AG04449 (cell line): ENCODE measurements around the gene POT1.
"Not testable (repeated sequence)": the region's sequence is repeated elsewhere in the genome, so short reads cannot be mapped to it uniquely, and the experiment has no call there.

Experiments
- CTCF ChIA-PET: fragments of 350-600 bp; formaldehyde crosslinking; extraction: SDS; loops from one replicate; lab custom pipeline; 2021; ENCODE audit warnings: antibody characterized with exemption; lab: Yijun Ruan, JAX
- POLR2A ChIA-PET: fragments of 400-600, 350-600 bp; formaldehyde crosslinking; extraction: SDS; loops from one replicate; lab custom pipeline; 2020; ENCODE audit warnings: antibody characterized with exemption, inconsistent platforms; lab: Yijun Ruan, JAX
- DNase-seq: peaks from one replicate; pipeline ENCODE4 v3.0.0-alpha.2; 2010; ENCODE audit warnings: low read depth, low spot score
- H3K4me3 ChIP-seq: 2 replicates; pipeline ENCODE4 v1.5.1; 2011; ENCODE audit warnings: low read depth, mild to moderate bottlenecking, control low read depth, low read length
- CTCF ChIP-seq: IDR thresholded peaks from one replicate; pipeline ENCODE4 v1.5.1; 2011; ENCODE audit warnings: mild to moderate bottlenecking, moderate library complexity, low read length, control low read depth, inconsistent platforms; ENCODE audit not compliant: insufficient read depth; ENCODE audit errors: missing control alignments

The POT1 gene, protein sequence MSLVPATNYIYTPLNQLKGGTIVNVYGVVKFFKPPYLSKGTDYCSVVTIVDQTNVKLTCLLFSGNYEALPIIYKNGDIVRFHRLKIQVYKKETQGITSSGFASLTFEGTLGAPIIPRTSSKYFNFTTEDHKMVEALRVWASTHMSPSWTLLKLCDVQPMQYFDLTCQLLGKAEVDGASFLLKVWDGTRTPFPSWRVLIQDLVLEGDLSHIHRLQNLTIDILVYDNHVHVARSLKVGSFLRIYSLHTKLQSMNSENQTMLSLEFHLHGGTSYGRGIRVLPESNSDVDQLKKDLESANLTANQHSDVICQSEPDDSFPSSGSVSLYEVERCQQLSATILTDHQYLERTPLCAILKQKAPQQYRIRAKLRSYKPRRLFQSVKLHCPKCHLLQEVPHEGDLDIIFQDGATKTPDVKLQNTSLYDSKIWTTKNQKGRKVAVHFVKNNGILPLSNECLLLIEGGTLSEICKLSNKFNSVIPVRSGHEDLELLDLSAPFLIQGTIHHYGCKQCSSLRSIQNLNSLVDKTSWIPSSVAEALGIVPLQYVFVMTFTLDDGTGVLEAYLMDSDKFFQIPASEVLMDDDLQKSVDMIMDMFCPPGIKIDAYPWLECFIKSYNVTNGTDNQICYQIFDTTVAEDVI

DNA sequence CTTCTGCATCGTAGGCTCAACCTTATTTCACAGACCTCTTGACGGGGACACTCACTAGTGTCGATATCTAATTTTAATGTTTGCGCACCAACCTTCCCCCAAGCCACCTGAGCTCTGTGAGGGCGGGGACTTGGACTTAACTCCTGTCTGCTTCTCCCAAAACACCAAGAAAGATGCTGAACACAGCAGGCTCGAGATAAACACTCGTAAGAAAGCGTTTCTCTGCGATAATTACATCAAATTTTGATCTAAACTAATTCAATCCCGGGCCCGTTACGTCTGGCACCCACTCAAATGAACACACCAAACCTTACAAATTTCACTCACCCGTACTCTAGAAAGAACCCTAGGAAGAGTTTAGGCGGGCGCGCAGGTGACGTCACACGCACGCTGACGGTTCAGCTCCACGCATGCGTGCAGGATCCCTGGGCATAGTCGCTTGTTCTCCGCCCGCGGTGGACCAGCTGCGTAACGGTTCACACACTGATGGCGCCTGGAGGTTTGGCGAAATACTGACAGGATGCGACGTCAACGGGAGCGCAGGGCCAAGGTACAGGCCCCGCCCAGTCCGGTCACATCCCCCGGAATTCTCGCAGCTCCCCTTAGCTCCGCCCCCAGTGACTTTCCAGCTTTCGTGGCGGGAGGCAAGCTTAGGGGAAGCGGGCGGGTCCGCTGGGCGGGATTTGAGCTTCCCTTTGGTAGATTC is at the start of gene POT1:
Gene POT1, minus strand, starts transcription at position 359 of the 706 bp plus-strand sequence. CDS start 32,652 bp downstream, outside the sequence.
- peak within 1 kb of the TSS; percentile 67 for H3K4me3 ChIP-seq
- TF ChIP-seq CTCF = no peak
- ChIA-PET POLR2A (no interaction called here), CTCF (no interaction called here)
- DNase-seq = peak; percentile 95

DNA sequence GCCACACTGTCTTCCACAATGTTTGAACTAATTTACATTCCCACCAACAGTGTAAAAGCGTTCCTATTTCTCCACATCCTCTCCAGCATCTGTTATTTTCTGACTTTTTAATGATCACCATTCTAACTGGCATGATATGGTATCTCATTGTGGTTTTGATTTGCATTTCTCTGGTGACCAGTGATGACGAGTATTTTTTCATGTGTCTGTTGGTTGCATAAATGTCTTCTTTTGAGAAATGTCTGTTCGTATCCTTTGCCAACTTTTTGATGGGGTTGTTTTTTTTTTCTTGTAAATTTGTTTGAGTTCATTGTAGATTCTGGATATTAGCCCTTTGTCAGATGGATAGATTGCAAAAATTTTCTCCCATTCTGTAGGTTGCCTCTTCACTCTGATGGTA is 45.5 kb upstream of the POT1 start:
- CTCF ChIA-PET, POLR2A ChIA-PET, H3K4me3 ChIP-seq, DNase-seq: not testable (repeated sequence)

DNA sequence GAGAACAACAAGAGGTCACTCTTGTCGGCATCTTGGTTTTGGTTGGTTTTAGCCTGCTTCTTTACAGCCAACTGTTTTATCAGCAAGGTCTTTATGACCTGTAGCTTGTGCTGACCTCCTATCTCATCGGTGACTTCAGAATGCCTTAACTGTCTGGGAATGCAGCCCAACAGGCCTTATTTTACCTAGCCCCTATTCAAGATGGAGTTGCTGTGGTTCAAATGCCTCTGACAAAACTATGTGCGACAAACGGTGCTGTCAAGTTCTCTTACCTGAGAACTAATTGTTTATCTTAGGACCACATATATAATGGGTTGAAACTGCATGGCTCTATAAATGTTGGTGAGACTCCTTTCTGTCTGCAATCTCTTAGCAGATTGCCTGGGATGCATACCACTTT is 35.9 kb upstream of the POT1 start:
- CTCF ChIA-PET = no interaction called here

GRCh38 chr7:124959676-124960075 is 30.1 kb upstream of the POT1 start:
- ChIA-PET CTCF (no interaction called here), POLR2A (no interaction called here)
- TF ChIP-seq CTCF = no peak
- H3K4me3 ChIP-seq = no peak overlapping the region
- no peak for DNase-seq

More for the DNA sequence above, 35.9 kb upstream of the POT1 start:
- no peak for DNase-seq
- no peak for TF ChIP-seq CTCF
- POLR2A ChIA-PET = no interaction called here
- no peak overlapping the region for H3K4me3 ChIP-seq

DNA sequence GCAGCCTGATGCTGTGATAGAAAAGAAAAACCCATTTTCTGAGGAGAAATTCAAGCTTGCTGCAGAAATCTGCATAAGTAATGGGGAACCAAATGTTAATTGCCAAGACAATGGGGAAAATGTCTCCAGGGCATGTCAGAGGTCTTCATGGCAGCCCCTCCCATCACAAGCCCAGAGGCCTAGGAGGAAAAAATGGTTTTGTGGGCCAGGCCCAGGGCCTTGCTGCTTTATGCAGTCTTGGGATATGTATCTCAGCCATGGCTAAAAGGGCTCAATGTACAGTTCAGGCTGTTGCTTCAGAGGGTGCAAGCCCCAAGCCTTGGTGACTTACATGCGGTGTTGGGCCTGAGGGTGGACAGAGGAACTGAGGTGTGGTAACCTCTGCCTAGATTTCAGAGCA is 28.3 kb upstream of the POT1 start:
- H3K4me3 ChIP-seq, POLR2A ChIA-PET, CTCF ChIA-PET, DNase-seq: not testable (repeated sequence)

- DNase-seq = no peak
- ChIA-PET CTCF (no interaction called here), POLR2A (no interaction called here)
- H3K4me3 ChIP-seq = no peak overlapping the region
- no peak for TF ChIP-seq CTCF
Observed at GRCh38 chr7:124956160-124956559, 26.5 kb upstream of the POT1 start.

GRCh38 chr7:124954790-124955189 is 25.2 kb upstream of the POT1 start:
- no peak for TF ChIP-seq CTCF
- ChIA-PET CTCF (interaction anchor here (0.5 kb wide), 1 partner anchor 1770 kb away, joined by 3 read pairs; no protein-coding TSS in a partner anchor), POLR2A (no interaction called here)
- no peak for DNase-seq
- no peak overlapping the region for H3K4me3 ChIP-seq
